RCC 7860 (cell line): ENCODE data around the gene LITAF.
"Not testable (repeated sequence)": the region's sequence is repeated elsewhere in the genome, so short reads cannot be mapped to it uniquely, and the experiment has no call there.

Source experiments
- DNase-seq: peaks from one replicate; pipeline ENCODE4 v3.0.0-alpha.2; 2015; ENCODE audit warnings: low spot score
- FAIRE-seq: peaks from 2 replicates; lab custom pipeline; 2012; peaks lifted over from hg19 to GRCh38; lab: Jason Lieb, UNC

The LITAF gene

DNA sequence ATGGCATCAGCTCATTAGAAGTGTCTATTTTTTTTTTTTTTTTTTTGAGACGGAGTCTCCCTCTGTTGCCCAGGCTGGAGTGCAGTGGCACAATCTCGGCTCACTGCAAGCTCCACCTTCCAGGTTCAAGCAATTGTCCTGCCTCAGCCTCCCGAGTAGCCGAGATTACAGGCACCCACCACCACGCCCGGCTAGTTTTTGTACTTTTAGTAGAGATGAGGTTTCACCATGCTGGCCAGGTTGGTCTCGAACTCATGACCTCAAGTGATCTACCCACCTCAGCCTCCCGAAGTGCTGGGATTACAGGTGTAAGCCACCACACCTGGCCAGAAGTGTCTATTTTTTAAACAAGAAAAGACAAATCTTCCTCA, 9.4 kb downstream of the LITAF start:
- DNase-seq, FAIRE-seq: not testable (repeated sequence)

GRCh38 chr16:11576427-11577289, 10.1 kb downstream of the LITAF start:
- DNase-seq: no peak
- FAIRE-seq: no peak

DNA sequence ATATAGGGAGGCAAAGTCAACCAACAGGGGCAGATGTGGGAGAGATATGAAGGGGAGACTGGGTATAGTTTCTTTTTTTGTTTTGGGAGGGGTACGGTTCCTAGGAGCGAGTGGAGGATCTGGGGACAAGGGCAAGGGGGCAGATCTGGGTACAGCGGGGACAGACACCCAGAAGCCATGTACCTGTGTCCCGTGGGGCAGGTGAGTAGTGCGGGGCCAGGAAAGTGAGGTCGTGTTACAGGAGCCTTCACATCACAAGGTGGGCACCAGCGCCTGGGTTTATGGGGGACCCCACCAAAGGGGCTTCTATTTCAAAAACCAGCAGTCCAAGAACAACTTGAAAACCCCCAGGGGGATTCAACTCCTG, 11.5 kb downstream of the LITAF start:
- no peak for FAIRE-seq

DNA sequence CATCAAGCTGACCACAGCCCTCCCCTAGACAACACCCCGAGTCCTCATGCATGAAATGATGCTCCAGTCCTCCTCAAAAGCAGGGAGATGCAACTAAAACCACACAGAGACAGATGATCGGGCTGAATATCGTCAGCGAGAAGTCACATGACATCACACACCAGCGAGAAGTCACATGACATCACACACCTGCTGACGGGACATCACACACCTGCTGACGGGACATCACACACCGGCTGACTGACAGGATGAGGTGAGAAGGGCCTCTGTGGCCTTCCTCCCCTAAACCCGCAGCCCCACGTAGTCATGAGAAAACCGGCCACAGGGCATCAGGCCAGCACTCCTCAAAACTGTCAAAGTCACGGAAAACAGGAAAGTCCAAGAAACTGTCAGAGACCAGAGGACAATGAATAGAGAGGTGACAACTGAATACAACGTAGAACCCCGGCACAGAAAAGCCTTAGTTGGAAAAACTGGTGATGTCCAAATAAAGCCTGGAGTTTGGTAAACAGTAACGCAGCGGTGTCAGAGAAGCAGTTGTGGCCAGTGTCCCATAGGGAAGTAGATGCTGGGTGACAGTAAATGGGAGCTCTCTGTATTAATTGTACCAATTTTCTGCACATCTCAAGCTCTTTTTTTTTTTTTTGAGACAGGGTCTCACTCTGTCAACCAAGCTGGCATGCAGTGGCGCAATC, 14.3 kb downstream of the LITAF start:
- no peak for FAIRE-seq

More for the DNA sequence above, 11.5 kb downstream of the LITAF start:
- no peak for DNase-seq

GRCh38 chr16:11571549-11571948, 15.2 kb downstream of the LITAF start:
- no peak for FAIRE-seq
- DNase-seq: no peak

More for the DNA sequence above, 14.3 kb downstream of the LITAF start:
- no peak for DNase-seq

DNA sequence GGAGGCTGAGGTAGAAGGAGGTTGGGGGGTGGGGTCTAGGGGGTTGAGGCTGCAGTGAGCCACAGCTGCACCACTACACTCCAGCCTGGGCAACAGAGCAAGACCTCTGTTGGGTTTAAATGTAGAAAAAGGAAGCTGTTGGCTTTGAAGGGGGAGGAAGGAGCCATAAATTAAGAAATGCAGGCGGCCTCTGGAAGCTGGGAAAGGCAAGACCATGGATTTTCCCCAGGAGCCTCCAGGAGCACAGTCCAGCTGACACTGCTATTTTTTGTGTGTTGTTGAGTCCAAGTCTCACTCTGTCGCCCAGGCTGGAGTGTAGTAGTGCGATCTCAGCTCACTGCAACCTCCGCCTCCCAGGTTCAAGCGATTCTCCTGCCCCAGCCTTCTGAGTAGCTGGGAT, 15.9 kb downstream of the LITAF start:
- FAIRE-seq: no peak
- DNase-seq: no peak

DNA sequence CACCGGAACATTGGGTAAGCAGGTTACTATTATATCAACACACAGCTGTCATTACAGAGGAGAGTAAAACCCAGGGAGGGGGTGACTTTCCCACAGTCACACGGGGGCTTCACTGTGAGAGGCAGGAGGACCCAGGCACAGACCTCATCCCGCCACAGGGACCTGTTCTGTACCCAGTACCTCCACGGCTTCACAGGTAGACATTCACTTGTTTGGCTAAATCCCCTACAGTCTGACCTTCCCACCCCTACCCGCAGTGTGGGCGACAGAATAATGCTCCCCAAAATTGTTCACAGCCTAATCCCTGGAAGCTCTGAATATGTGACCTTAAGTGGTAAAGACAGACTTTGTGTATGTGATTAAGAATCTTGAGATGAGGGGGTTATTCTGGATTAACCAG, 16.5 kb downstream of the LITAF start:
- no peak for DNase-seq
- FAIRE-seq: no peak

GRCh38 chr16:11566398-11566797, 20.3 kb downstream of the LITAF start:
- no peak for FAIRE-seq
- DNase-seq: no peak

- FAIRE-seq: no peak
- no peak for DNase-seq
These were observed 21.1 kb downstream of the LITAF start for GRCh38 chr16:11565665-11566064.

GRCh38 chr16:11564046-11564926, 22.4 kb downstream of the LITAF start:
- FAIRE-seq: no peak
- DNase-seq: no peak

DNA sequence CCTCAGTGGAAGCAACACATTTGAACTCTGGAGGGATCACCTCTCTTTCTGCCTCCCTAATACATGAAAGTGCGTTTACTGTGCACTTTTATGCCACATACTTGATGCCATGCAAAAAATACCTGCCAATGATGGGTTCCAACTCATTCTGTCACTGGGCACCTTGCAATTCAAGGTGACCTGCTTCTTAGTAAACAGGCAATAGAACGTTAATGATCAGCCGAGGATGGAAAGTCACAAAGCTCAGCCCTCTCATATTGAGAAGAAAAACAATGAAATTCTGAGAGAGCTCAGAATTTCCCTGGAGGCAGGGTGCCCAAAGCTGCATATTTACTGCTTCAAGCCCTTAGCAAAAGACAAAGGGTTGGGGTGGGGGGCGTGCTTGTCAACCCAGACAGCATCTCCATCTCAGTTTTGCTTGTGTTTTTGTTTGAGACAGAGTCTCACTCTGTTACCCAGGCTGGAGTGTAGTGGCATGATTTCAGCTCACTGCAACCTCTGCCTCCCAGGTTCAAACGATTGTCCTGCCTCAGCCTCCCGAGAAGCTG, 23.2 kb downstream of the LITAF start:
- FAIRE-seq (no peak), DNase-seq (no peak)

DNA sequence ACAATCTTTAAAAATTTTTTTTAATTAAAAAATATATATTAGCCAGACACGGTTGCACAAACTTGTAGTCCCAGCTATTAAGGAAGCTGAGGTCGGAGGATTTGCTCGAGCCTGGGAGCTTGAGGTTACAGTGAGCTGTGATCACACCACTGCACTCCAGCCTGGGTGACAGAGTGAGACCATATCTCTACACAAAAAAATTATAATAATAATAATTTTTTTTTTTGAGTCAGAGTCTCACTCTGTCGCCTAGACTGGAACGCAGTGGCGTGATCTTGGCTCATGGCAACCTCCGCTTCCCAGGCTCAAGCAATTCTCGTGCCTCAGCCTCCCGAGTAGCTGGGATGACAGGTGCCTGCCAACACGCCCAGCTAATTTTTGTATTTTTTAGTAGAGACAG, 23.8 kb downstream of the LITAF start:
- no peak for DNase-seq
- no peak for FAIRE-seq

DNA sequence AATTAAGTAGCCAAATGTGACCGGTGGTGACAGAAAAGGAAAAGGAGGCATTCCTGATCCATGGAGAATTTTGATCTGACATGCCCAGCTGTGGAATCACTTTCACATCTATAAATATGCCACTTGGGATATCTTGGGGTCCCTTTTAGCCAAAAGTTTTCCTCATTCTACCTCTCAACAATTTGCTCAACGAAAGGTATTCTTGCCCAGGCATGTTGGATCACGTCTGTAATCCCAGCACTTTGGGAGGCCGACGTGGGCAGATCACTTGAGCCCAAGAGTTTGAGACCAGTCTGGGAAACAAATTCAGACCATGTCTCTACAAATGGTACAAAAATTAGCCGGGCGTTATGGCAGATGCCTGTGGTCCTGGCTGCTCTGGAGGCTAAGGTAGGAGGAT, 24.3 kb downstream of the LITAF start:
- DNase-seq (no peak), FAIRE-seq (no peak)

DNA sequence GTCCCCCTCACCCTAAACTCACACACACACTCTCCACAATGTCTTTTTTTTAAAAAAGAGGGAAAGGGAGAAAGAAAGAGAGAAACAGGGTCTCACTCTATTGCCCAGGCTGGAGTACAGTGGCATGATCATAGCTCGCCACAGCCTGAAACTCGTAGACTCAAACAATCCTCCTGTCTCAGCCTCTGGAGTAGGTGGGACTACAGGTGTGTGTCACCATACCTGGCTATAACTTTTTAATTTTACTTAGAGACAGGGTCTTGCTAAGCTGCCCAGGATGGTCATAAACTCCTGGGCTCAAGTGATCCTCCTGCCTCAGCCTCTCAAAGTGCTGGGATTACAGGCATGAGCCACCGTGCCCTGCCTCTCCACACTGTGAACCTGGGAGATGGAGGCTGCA, 24.9 kb downstream of the LITAF start:
- DNase-seq (no peak), FAIRE-seq (no peak)

DNA sequence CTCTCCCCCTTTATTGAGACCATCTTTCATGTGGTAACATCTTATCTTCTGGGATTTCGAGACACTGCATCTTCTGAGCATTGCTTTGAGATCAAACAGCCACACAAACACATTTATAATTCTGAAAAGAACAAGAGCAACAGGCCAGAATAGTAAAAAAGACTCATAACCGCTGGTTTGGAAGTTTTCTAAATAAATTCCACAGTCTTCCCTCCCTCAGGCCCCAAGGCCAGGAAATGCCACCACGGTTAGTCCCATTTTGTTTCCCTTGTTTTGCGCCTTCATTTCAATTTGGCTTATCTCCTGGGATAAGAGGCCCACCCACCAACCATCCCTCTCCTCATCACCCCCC, 25.3 kb downstream of the LITAF start:
- DNase-seq: no peak
- FAIRE-seq: no peak

DNA sequence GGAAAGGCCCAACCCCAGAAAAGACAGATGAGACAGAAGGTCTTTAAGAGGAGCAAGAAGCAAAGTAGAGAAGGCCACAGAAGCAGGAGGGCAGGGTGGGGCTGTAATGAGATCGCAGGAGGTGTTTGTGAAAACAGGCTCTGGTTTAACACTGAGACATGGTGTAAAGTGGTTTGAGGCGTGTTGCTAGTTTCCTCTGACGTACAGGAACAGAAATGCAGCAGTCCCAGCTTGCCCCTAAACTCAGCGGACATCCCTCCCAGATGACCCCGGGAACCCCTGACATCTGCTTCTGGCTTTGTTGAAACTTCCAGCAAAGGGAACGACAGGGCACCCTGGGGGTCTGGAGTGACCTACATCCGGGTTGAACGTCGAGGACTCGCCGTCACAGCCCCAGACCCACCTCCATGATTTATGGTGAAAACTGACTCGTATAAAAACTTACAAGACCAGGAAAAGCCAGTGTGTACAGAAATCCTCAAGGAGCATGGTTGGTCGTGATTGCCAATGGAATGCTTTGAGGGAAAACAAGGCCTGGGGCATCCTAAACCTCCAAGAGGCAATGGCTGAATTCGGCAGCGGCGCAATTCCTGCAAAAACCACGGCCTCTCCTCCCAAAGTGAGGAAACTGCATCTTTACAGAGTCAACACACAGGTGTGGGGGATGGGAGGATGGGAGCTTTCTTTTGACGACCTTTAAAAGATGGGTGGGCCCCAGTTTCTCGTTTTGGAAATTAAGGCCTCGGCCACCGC, 25.8 kb downstream of the LITAF start:
- DNase-seq (no peak), FAIRE-seq (no peak)

DNA sequence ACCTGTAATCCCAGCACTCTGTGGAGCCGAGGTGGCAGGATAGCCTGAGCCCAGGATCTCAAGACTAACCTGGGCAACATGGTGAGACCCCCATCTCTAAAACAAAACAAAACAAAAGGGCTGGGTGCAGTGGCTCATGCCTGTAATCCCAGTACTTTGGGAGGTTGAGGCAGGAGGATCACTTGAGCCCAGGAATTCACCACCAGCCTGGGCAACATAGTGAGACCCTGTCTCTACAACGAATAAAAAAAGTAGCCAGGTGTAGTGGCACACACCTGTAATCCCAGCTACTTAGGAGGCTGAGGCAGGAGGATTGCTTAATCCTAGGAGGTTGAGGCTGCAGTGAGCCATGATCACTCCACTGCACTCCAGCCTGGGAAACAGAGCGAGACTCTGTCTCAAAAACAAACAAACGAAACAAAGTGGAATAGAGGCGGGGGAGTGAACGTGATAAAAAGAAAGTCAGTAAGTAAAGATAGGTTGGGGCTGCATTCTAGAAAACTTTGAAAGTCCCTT, 28.4 kb downstream of the LITAF start:
- FAIRE-seq, DNase-seq: not testable (repeated sequence)

- FAIRE-seq (no peak), DNase-seq (no peak)
These were observed 28.9 kb downstream of the LITAF start for GRCh38 chr16:11557801-11558200.

GRCh38 chr16:11556945-11557720, 29.6 kb downstream of the LITAF start:
- DNase-seq: no peak
- no peak for FAIRE-seq
